Measurements from ENCODE around the gene GABARAPL2.

DNA sequence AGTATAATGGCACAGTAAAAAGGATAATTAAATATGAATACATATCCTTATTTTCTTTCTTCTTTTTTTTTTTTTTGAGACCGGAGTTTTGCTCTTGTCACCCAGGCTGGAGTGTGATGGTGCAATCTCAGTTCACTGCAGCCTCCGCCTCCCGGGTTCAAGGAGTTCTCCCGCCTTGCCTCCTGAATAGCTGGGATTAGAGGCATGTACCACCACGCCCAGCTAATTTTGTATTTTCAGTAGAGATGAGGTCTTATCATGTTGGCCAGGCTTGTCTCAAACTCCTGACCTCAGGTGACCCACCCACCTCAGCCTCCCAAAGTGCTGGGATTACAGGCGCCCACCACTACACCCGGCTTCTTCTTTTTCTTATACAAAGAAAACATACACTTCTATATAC lies 12.0 kb downstream of the GABARAPL2 start:
- TF ChIP-seq CTCF (IDR thresholded peaks at IDR 0.05) (no peak), ESRRA (IDR thresholded peaks at IDR 0.05; ENCODE audit: borderline replicate concordance, low read length) (no peak), TP53 (CRISPR knock-in tag; IDR thresholded peaks at IDR 0.05) (no peak), HOXA7 (CRISPR knock-in tag; IDR thresholded peaks at IDR 0.05) (no peak), FOSL2 (IDR thresholded peaks at IDR 0.05) (no peak), FOSL2 (CRISPR knock-in tag; IDR thresholded peaks at IDR 0.05) (no peak), RFX5 (IDR thresholded peaks at IDR 0.05) (no peak), CBX8 (IDR thresholded peaks at IDR 0.05) (no peak), KDM1A (IDR thresholded peaks at IDR 0.05; ENCODE audit: low read depth) (no peak), EHMT2 (IDR thresholded peaks at IDR 0.05; ENCODE audit: low read depth) (no peak)
